Smooth muscle cell (in vitro differentiated cells): ENCODE results near the gene HYI. TPM values are rescaled to one million over a fixed set of nuclear protein-coding genes. Genes with fewer than 3 reads are reported as not detected.

Experiments used
- DNase-seq: peaks from one replicate; lab custom pipeline; 2025; ENCODE audit not compliant: unreplicated experiment; lab: John Stamatoyannopoulos, UW
- H2AFZ ChIP-seq: fragments of 200-600 bp; sonication (generic); 2 replicates; pipeline ENCODE4 v1.6.0; 2016; ENCODE audit warnings: antibody characterized with exemption, low read depth, mild to moderate bottlenecking
- H3F3A ChIP-seq: fragments of 200-600 bp; sonication (generic); 2 replicates; pipeline ENCODE4 v1.6.0; 2017; ENCODE audit warnings: antibody characterized with exemption, low read depth
- H3K27ac ChIP-seq: fragments of 200-600 bp; sonication (generic); 2 replicates; pipeline ENCODE4 v1.5.1; 2016; ENCODE audit warnings: low read depth, mild to moderate bottlenecking
- H3K27me3 ChIP-seq: fragments of 200-600 bp; sonication (generic); 2 replicates; pipeline ENCODE4 v1.6.1; 2016; ENCODE audit warnings: low read depth, mild to moderate bottlenecking
- H3K36me3 ChIP-seq: fragments of 200-600 bp; sonication (generic); 2 replicates; pipeline ENCODE4 v1.5.1; 2016; ENCODE audit warnings: low read depth
- H3K4me1 ChIP-seq: fragments of 200-600 bp; sonication (generic); 2 replicates; pipeline ENCODE4 v1.5.1; 2016; ENCODE audit warnings: low read depth
- H3K4me2 ChIP-seq: fragments of 200-600 bp; sonication (generic); 2 replicates; pipeline ENCODE4 v1.6.0; 2016; ENCODE audit warnings: mild to moderate bottlenecking
- H3K4me3 ChIP-seq: fragments of 200-600 bp; sonication (generic); 2 replicates; pipeline ENCODE4 v1.5.1; 2016; ENCODE audit warnings: mild to moderate bottlenecking
- H3K79me2 ChIP-seq: fragments of 200-600 bp; sonication (generic); 2 replicates; pipeline ENCODE4 v1.6.0; 2016; ENCODE audit warnings: low read depth, mild to moderate bottlenecking
- H3K9ac ChIP-seq: fragments of 200-600 bp; sonication (generic); 2 replicates; pipeline ENCODE4 v1.6.0; 2016; ENCODE audit warnings: low read depth
- H3K9me3 ChIP-seq: fragments of 200-600 bp; sonication (generic); replicated peaks from 2 replicates; pipeline ENCODE4 v1.5.1; 2016; ENCODE audit warnings: low read depth
- H4K20me1 ChIP-seq: fragments of 200-600 bp; sonication (generic); 2 replicates; pipeline ENCODE4 v1.6.0; 2016; ENCODE audit warnings: low read depth
- WGBS: methylation state at CpG from one replicate; pipeline ENCODE4 v1.1.7; 2016; ENCODE audit warnings: low lambda C conversion rate; 5-methylcytosine and 5-hydroxymethylcytosine counted together
- polyA plus RNA-seq: library from polyadenylated mRNA; unstranded; fragments of >200 nt; fragmentation: Nextera tagmentation; extraction: Ambion mirVana; gene quantifications from 2 replicates; pipeline ENCODE4 v1.2.1, GENCODE V29; 2016
- total RNA-seq: library from RNA; depleted of rRNA; stranded (reverse); fragments of >200 nt; gene quantifications from 2 replicates; pipeline ENCODE4 v1.2.3, GENCODE V29; 2014
- TF ChIP-seq, protein P1 (sequence below): fragments of 200-600 bp; sonication (generic); IDR thresholded peaks from 2 replicates; pipeline ENCODE4 v1.5.1; 2017; ENCODE audit warnings: borderline replicate concordance, mild to moderate bottlenecking, antibody characterized with exemption; ENCODE audit not compliant: insufficient read depth, poor library complexity, severe bottlenecking

The HYI gene
- total and polyA plus RNA-seq, 2 experiments from 2014 or later, result 19.5 to 19.8 TPM

DNA sequence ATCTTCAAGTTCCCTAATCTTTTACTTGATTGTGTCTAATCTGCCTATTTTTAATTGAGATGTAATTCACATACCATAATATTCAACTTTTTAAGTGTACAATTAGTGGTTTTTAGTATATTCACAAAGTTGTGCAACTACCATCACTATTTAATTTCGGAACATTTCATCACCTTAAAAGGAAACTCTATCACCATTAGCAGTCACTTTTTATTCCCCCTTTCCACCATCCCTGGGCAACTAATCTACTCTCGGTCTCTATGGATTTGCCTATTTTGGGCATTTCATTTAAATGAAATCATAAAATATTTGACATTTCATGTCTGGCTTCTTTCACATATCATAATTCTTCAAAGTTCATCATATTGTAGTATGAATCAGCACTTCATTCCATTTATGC lies 30.6 kb upstream of the HYI start:
- H3K9me3 ChIP-seq, result peaks cover 6% of the 10 kb centered on the region
- H3K9ac ChIP-seq, result no peak overlapping the region
- H3K36me3 ChIP-seq, result no peaks in the 10 kb centered on the region
- TF ChIP-seq, protein P1, sequence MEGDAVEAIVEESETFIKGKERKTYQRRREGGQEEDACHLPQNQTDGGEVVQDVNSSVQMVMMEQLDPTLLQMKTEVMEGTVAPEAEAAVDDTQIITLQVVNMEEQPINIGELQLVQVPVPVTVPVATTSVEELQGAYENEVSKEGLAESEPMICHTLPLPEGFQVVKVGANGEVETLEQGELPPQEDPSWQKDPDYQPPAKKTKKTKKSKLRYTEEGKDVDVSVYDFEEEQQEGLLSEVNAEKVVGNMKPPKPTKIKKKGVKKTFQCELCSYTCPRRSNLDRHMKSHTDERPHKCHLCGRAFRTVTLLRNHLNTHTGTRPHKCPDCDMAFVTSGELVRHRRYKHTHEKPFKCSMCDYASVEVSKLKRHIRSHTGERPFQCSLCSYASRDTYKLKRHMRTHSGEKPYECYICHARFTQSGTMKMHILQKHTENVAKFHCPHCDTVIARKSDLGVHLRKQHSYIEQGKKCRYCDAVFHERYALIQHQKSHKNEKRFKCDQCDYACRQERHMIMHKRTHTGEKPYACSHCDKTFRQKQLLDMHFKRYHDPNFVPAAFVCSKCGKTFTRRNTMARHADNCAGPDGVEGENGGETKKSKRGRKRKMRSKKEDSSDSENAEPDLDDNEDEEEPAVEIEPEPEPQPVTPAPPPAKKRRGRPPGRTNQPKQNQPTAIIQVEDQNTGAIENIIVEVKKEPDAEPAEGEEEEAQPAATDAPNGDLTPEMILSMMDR, result no peak
- 91% methylated on average over 2 of the region's 2 CpGs for WGBS
- DNase-seq, result no peak
- no peak overlapping the region for H3K4me2 ChIP-seq
- no peaks in the 10 kb centered on the region for H3K79me2 ChIP-seq
- no peak overlapping the region for H2AFZ ChIP-seq
- H3K4me1 ChIP-seq, result no peaks in the 10 kb centered on the region
- no peaks in the 10 kb centered on the region for H3K27me3 ChIP-seq
- H3K4me3 ChIP-seq, result no peak overlapping the region
- H4K20me1 ChIP-seq, result no peaks in the 10 kb centered on the region
- no peaks in the 10 kb centered on the region for H3F3A ChIP-seq
- H3K27ac ChIP-seq, result no peak overlapping the region

- H3K4me2 ChIP-seq, result no peak overlapping the region
- TF ChIP-seq, protein P1, result no peak
- DNase-seq, result no peak
- no peaks in the 10 kb centered on the region for H3K36me3 ChIP-seq
- 94% methylated on average over 1 of the region's 1 CpG for WGBS
- no peaks in the 10 kb centered on the region for H3K27me3 ChIP-seq
- no peak overlapping the region for H3K4me3 ChIP-seq
- H3F3A ChIP-seq, result no peaks in the 10 kb centered on the region
- no peaks in the 10 kb centered on the region for H3K4me1 ChIP-seq
- H3K27ac ChIP-seq, result no peak overlapping the region
- H3K9ac ChIP-seq, result no peak overlapping the region
- H3K79me2 ChIP-seq, result no peaks in the 10 kb centered on the region
- no peaks in the 10 kb centered on the region for H3K9me3 ChIP-seq
- H2AFZ ChIP-seq, result no peak overlapping the region
- no peaks in the 10 kb centered on the region for H4K20me1 ChIP-seq
Measured at GRCh38 chr1:43482215-43482614, 28.5 kb upstream of the HYI start.

- Histone ChIP-seq H3K27me3 (no peaks in the 10 kb centered on the region), H3K36me3 (no peaks in the 10 kb centered on the region), H3K9ac (no peak overlapping the region), H3K4me1 (no peaks in the 10 kb centered on the region), H3K4me3 (no peak overlapping the region), H3K9me3 (no peaks in the 10 kb centered on the region), H3K4me2 (no peak overlapping the region), H3K27ac (no peak overlapping the region), H4K20me1 (no peaks in the 10 kb centered on the region), H3K79me2 (no peaks in the 10 kb centered on the region), H2AFZ (no peak overlapping the region), H3F3A (no peaks in the 10 kb centered on the region)
- TF ChIP-seq, protein P1, result no peak
- DNase-seq, result no peak
- 88% methylated on average over 2 of the region's 2 CpGs for WGBS
Measured at GRCh38 chr1:43481491-43481890, 27.8 kb upstream of the HYI start.

DNA sequence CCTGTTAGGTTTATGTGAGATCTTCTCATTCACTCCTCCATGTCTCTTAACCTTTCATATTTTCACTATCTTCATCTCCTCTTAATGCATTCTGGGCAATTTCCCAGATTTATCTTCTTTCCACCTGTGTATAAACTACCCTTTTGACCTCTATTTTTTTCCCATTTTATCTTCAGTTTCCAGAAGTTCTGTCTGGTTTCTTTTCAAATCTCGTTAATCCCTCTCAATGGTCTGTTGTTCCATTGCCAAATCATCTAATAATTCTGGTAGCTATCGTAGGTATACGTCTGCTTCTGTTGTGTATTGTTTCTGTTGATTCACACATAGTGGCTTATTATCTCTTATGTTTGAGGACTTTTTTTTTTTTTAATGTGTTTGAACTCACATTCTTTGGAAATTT lies 25.7 kb upstream of the HYI start:
- Histone ChIP-seq H3K27me3 (no peaks in the 10 kb centered on the region), H3F3A (no peaks in the 10 kb centered on the region), H3K4me1 (no peaks in the 10 kb centered on the region), H3K27ac (no peak overlapping the region), H3K4me3 (no peak overlapping the region), H2AFZ (no peak overlapping the region), H3K36me3 (no peaks in the 10 kb centered on the region), H3K4me2 (no peak overlapping the region), H3K9ac (no peak overlapping the region), H3K9me3 (no peaks in the 10 kb centered on the region), H3K79me2 (no peaks in the 10 kb centered on the region), H4K20me1 (no peaks in the 10 kb centered on the region)
- 92% methylated on average over 3 of the region's 3 CpGs for WGBS
- no peak for DNase-seq
- TF ChIP-seq, protein P1, result no peak
